Adrenal gland (tissue), 12 donors: ENCODE data around the gene HARBI1. TPM values are rescaled to one million over a fixed set of nuclear protein-coding genes. Genes with fewer than 3 reads are reported as not detected.

ENCODE experiments used
- DNase-seq, 7 donors: peaks; one replicate each; pipeline ENCODE4 v3.0.0-alpha.2; 2019 to 2020
- H3K27ac ChIP-seq, 5 donors: fragments of 200-600 bp; sonication (generic) in 4 of 5; 1 replicate in 3 of 5; 2 replicates in 2 of 5; pipeline versions ENCODE4 v1.5.1 to v1.8.0; 2016 to 2020; ENCODE audit warnings: mild to moderate bottlenecking in 1 of 5
- H3K27me3 ChIP-seq: fragments of 200-600 bp; 2 replicates; pipeline ENCODE4 v1.8.0; 2021
- H3K36me3 ChIP-seq, 2 donors: fragments of 200-600 bp; replicated peaks in 1 of 2; 1 replicate in 1 of 2; 2 replicates in 1 of 2; pipeline versions ENCODE4 v1.5.1 to v1.8.0; 2018 to 2022
- H3K4me1 ChIP-seq, 2 donors: fragments of 200-600 bp; replicated peaks in 1 of 2; 1 replicate in 1 of 2; 2 replicates in 1 of 2; pipeline versions ENCODE4 v1.5.1 to v1.8.0; 2018 to 2021
- H3K4me3 ChIP-seq, 4 donors: fragments of 200-600 bp; sonication (generic) in 3 of 4; one replicate each; pipeline ENCODE4 v1.5.1; 2016 to 2018
- H3K9me3 ChIP-seq, 3 donors: fragments of 200-600 bp; sonication (generic) in 1 of 3; replicated peaks in 1 of 3; 1 replicate in 2 of 3; 2 replicates in 1 of 3; pipeline versions ENCODE4 v1.5.1 to v1.8.0; 2016 to 2021
- POLR2A ChIP-seq, 2 donors: fragments of 450-650 bp; IDR thresholded peaks; one replicate each; pipeline ENCODE4 v1.6.1; 2017; ENCODE audit warnings: antibody characterized with exemption in 2 of 2, mild to moderate bottlenecking in 2 of 2, moderate library complexity in 1 of 2
- WGBS, 4 donors: extraction: QIAGEN DNeasy Blood & Tissue Kit in 2 of 4; methylation state at CpG; one replicate each; pipeline versions ENCODE4 v1.1.5 to v1.1.7; 2013 to 2017; 5-methylcytosine and 5-hydroxymethylcytosine counted together
- intact Hi-C, 2 donors: fragments of 100-400 bp; cut with DNase I; formaldehyde crosslinking; loops; one replicate each; pipeline versions ENCODE4 v1.14.1 to v1.15.0; 2022 to 2023
- polyA plus RNA-seq, 3 donors: library from polyadenylated mRNA; stranded (reverse); fragments of 200-250 nt in 2 of 3; fragments of 350-450 nt in 1 of 3; fragmentation: Illumina TruSeq in 1 of 3; extraction: RNeasy Lipid Tissue Mini Kit (QIAGEN cat#74804) in 1 of 3; gene quantifications; one replicate each; pipeline ENCODE4 v1.2.3, GENCODE V29; 2013 to 2014
- total RNA-seq, 9 donors: library from RNA; depleted of rRNA in 4 of 9; stranded (reverse); fragments of >200 nt in 4 of 9; fragments of 120-200 nt in 1 of 9; fragmentation: NEBNext Ultra II Directional in 1 of 9; extraction: Animal tissue kit (Norgen Biotek cat#: 25700) in 1 of 9; gene quantifications; one replicate each; pipeline versions ENCODE4 v1.1.0 to v1.2.4, GENCODE V29; 2013 to 2023
- TF ChIP-seq, protein P1 (sequence below), 6 experiments: fragments of 450-650 bp in 4 of 6; fragments of 200-600 bp in 2 of 6; sonication (generic) in 1 of 6; IDR thresholded peaks; 1 replicate in 5 of 6; 2 replicates in 1 of 6; pipeline versions ENCODE4 v1.5.1 to v1.8.0; 2016 to 2021; ENCODE audit warnings: antibody characterized with exemption in 6 of 6, mild to moderate bottlenecking in 2 of 6, moderate library complexity in 1 of 6
- donor health status: healthy with polysubstance abuse.
- donor health status: Bipolar disorder and iron deficiency.
- donor health status: DM: yes; HTN: yes; CAD: no.
- donor health status: DM: no; HTN: no; CAD: no.
- donor health status: DM: no; HTN: no; CAD: no.
- donor health status: DM: yes; HTN: yes; CAD: no.

HARBI1 gene
- total and polyA plus RNA-seq, 12 donors, result 1.5 to 7.4 (median 5.6) TPM

DNA sequence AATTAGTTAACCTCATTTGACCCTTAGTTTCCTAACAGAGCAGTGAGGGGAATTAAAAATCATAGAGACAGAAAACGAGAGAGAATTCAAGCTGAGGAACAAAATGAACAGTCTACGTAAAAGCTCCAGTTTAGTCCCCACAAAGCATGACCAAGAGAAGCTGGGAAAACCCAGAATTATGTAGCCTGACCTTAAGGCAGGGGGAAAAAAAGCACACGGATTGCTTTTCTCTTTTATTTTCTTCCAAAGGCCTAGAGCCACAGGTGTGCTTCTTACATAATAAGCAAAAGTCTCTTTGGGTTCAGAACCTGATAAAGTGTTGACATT is 22.7 kb downstream of the HARBI1 start:
- Histone ChIP-seq H3K9me3 (no peaks in the 10 kb centered on the region), H3K4me3 (peak overlapping the region in 2 of 4 donors; percentile 65 to 94), H3K36me3 (no peaks in the 10 kb centered on the region), H3K4me1 (peaks cover 37 to 57% of the 10 kb centered on the region in 2 donors), H3K27ac (peak overlapping the region; percentile 10 to 93 (median 87)), H3K27me3 (no peaks in the 10 kb centered on the region)
- intact Hi-C loops, result no loop called here
- TF ChIP-seq, protein P1, sequence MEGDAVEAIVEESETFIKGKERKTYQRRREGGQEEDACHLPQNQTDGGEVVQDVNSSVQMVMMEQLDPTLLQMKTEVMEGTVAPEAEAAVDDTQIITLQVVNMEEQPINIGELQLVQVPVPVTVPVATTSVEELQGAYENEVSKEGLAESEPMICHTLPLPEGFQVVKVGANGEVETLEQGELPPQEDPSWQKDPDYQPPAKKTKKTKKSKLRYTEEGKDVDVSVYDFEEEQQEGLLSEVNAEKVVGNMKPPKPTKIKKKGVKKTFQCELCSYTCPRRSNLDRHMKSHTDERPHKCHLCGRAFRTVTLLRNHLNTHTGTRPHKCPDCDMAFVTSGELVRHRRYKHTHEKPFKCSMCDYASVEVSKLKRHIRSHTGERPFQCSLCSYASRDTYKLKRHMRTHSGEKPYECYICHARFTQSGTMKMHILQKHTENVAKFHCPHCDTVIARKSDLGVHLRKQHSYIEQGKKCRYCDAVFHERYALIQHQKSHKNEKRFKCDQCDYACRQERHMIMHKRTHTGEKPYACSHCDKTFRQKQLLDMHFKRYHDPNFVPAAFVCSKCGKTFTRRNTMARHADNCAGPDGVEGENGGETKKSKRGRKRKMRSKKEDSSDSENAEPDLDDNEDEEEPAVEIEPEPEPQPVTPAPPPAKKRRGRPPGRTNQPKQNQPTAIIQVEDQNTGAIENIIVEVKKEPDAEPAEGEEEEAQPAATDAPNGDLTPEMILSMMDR (IDR thresholded peaks at IDR 0.05), result no peak
- no peak for TF ChIP-seq POLR2A (IDR thresholded peaks at IDR 0.05)
- no peak for DNase-seq
- 26 to 43% (median 34%) methylated on average over 3 of the region's 3 CpGs for WGBS, 4 donors

DNA sequence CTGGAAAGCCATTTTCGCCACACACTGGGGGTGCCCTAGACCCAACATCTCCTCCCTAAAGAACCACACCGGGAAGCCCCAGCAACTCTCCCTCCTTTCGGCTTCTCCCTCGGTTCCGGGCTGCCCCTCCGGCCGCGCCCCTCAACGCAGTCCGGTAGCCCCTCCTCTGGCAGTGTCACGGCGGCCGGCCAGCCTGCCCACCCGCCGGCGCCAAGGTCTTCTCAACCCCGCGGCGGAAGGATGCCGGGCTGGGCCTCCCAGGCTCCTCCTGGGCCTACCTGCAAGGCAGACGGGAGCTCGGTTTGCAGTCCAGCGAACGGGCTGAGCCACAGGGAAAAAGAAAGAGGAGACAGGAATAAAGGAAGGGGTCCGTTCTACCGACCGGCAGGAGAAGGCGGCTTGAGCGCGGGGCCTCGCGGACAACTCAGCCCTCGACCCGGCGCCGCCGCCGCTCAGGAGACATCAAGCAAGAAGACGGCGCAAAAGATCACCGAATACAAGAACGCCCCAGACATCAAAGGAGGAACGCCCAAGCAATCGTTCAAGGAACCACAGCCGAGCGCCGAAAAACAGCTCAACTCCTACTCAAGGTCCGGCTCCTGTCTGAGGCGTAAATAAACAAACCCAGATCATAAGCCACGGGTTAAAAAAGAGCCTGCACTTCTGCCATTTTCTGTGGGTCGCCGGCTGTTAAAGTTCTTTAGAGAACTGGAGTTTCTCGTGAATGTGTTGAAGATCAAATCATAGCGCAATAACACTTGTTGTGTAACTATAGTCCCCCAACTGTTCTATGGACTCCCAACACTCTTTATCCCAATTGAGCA is 23.3 kb downstream of the HARBI1 start, which contains the start of gene AMBRA1:
TSS of gene AMBRA1 (minus strand) at position 474 of the 824 bp plus-strand sequence. CDS start 45,643 bp downstream, outside the sequence.
- no peaks in the 10 kb centered on the region for H3K9me3 ChIP-seq
- intact Hi-C loops, result no loop called here
- H3K4me1 ChIP-seq, result peaks cover 31 to 58% of the 10 kb centered on the region in 2 donors
- H3K4me3 ChIP-seq, result peak within 1 kb of the TSS; percentile 65 to 95 (median 83)
- 1 to 2% (median 2%) methylated on average over 47 to 54 of the region's 54 CpGs for WGBS, 4 donors
- peak within 1 kb of the TSS; percentile 66 to 93 (median 87) for H3K27ac ChIP-seq
- no peaks in the 10 kb centered on the region for H3K36me3 ChIP-seq
- peak in 1 of 2 donors; percentile 89 for TF ChIP-seq POLR2A (IDR thresholded peaks at IDR 0.05)
- TF ChIP-seq, protein P1 (IDR thresholded peaks at IDR 0.05), result no peak
- peak; percentile 88 to 95 (median 92) for DNase-seq
- no peaks in the 10 kb centered on the region for H3K27me3 ChIP-seq

DNA sequence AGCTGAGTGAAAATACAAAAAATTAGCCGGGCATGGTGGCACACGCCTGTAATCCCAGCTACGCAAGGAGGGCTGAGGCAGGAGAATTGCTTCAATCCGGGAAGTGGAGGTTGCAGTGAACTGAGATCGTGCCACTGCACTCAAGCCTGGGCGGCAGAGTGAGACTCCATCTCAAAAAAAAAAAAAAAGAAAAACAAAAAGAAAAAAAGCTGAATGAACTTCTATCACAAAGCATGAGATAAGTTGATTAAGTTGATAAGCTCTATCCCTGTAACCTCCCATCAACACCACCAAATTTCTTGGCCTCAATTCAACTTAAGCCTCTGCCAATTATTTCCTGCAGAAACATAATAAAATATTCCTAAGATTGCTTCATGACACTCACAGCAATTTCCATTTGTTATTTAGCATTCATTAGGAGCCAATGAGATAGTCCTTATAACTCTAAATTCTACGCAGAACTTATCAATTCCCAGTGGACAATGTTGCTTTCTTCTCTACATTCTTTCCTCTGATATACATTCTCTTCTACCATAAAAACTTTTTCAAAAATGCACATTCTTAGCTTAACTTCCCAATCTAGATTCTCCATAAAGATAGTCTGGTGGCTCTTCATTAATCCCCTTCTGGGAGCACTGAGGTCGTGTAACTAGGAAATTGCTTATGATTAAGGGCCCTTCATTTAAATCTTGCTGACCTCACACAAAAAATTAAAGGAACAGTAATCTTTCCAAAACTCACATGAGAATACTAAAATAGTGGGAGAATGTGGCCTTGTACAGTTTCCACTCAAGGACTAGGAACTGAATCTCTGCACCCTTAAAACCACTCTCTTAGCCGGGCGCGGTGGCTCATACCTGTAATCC is 26.1 kb downstream of the HARBI1 start:
- Histone ChIP-seq H3K36me3 (no peaks in the 10 kb centered on the region), H3K27ac (peak overlapping the region; percentile 37 to 74 (median 62)), H3K4me1 (peaks cover 29 to 51% of the 10 kb centered on the region in 2 donors), H3K9me3 (no peaks in the 10 kb centered on the region), H3K27me3 (no peaks in the 10 kb centered on the region), H3K4me3 (peak overlapping the region in 1 of 4 donors; percentile 36)
- WGBS, 4 donors, result 23 to 44% (median 33%) methylated on average over 11 of the region's 11 CpGs
- peak in 3 of 7 donors; percentile 32 to 52 (median 47) for DNase-seq
- intact Hi-C loops, result no loop called here
- TF ChIP-seq, protein P1 (IDR thresholded peaks at IDR 0.05), result no peak
- TF ChIP-seq POLR2A (IDR thresholded peaks at IDR 0.05), result peak in 1 of 2 donors; percentile 25

DNA sequence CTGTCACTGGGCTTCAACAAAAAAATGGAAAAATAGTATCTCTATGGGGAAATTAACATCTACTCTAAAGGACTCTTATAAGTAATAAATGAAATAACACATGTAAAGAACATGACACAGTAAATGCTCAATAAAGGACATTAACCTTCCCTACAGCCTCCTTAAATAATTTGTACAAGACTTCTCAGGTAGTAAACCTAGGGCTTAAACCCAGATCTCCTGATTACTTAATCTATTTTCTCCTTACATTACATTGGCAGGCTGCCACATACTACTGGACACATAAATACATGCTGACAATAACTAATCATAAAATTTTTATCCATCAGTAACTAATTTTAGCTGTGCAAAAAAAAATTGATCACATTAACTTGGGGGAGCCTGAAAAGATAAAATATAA is 28.1 kb downstream of the HARBI1 start:
- Histone ChIP-seq H3K36me3 (no peaks in the 10 kb centered on the region), H3K27ac (no peak overlapping the region), H3K4me3 (no peak overlapping the region), H3K9me3 (no peaks in the 10 kb centered on the region), H3K4me1 (peaks cover 29 to 44% of the 10 kb centered on the region in 2 donors), H3K27me3 (no peaks in the 10 kb centered on the region)
- no peak for DNase-seq
- TF ChIP-seq, protein P1 (IDR thresholded peaks at IDR 0.05), result no peak
- no peak for TF ChIP-seq POLR2A (IDR thresholded peaks at IDR 0.05)
- intact Hi-C loops, result no loop called here
